GM23338 (cell line): ENCODE data around the gene CHRM4. TPM values are rescaled to one million over a fixed set of nuclear protein-coding genes. Genes with fewer than 3 reads are reported as not detected.

Source experiments
- ATAC-seq: fragments of 200-7000 bp; cut with Tn5 transposase; 3 replicates; pipeline ENCODE4 v1.9.1; 2020
- DNase-seq: peaks from one replicate; pipeline ENCODE4 v3.0.0-alpha.2; 2015; ENCODE audit warnings: low spot score
- H2AFZ ChIP-seq: fragments of 200-600 bp; sonication (generic); 2 replicates; pipeline ENCODE4 v1.8.0; 2016; ENCODE audit warnings: antibody characterized with exemption, mild to moderate bottlenecking, moderate library complexity
- H3F3A ChIP-seq: fragments of 200-600 bp; sonication (generic); replicated peaks from 2 replicates; pipeline ENCODE4 v1.8.0; 2017; ENCODE audit warnings: antibody characterized with exemption, mixed run types, low read depth
- H3K27ac ChIP-seq: fragments of 200-600 bp; sonication (generic); 2 replicates; pipeline ENCODE4 v1.6.1; 2016; ENCODE audit warnings: low read depth
- H3K27me3 ChIP-seq: fragments of 200-600 bp; sonication (generic); 2 replicates; pipeline ENCODE4 v1.8.0; 2016; ENCODE audit warnings: mild to moderate bottlenecking, mixed run types, moderate library complexity; ENCODE audit not compliant: insufficient read depth
- H3K36me3 ChIP-seq: fragments of 200-600 bp; sonication (generic); 2 replicates; pipeline ENCODE4 v1.8.0; 2016; ENCODE audit warnings: mild to moderate bottlenecking; ENCODE audit not compliant: insufficient read depth
- H3K4me1 ChIP-seq: fragments of 200-600 bp; sonication (generic); 2 replicates; pipeline ENCODE4 v1.8.0; 2016; ENCODE audit warnings: mild to moderate bottlenecking, moderate library complexity; ENCODE audit not compliant: insufficient read depth
- H3K4me2 ChIP-seq: fragments of 200-600 bp; sonication (generic); 2 replicates; pipeline ENCODE4 v1.7.1; 2017; ENCODE audit warnings: mixed run types
- H3K4me3 ChIP-seq: fragments of 200-600 bp; sonication (generic); 2 replicates; pipeline ENCODE4 v1.6.1; 2016; ENCODE audit warnings: mixed run types
- H3K79me2 ChIP-seq: fragments of 200-600 bp; sonication (generic); replicated peaks from 2 replicates; pipeline ENCODE4 v1.8.0; 2017; ENCODE audit warnings: mild to moderate bottlenecking; ENCODE audit not compliant: insufficient read depth
- H3K9me2 ChIP-seq: fragments of 200-600 bp; sonication (generic); 2 replicates; pipeline ENCODE4 v1.8.0; 2017; ENCODE audit not compliant: insufficient read depth
- H4K20me1 ChIP-seq: fragments of 200-600 bp; sonication (generic); replicated peaks from 2 replicates; pipeline ENCODE4 v1.8.0; 2017; ENCODE audit warnings: mild to moderate bottlenecking; ENCODE audit not compliant: insufficient read depth
- H3K27ac Mint-ChIP-seq: 2 replicates; pipeline ENCODE4 v1.8.0; 2020; ENCODE audit warnings: inconsistent platforms, mild to moderate bottlenecking, moderate library complexity, mixed read lengths
- H3K27me3 Mint-ChIP-seq: 3 replicates; pipeline ENCODE4 v1.8.0; 2022; ENCODE audit warnings: low read depth, mild to moderate bottlenecking, moderate library complexity, mixed read lengths, inconsistent platforms; ENCODE audit not compliant: insufficient read depth, poor library complexity
- H3K36me3 Mint-ChIP-seq: 3 replicates; pipeline ENCODE4 v1.8.0; 2021; ENCODE audit warnings: low read depth, mild to moderate bottlenecking, inconsistent platforms, moderate library complexity, mixed read lengths
- H3K4me1 Mint-ChIP-seq: 3 replicates; pipeline ENCODE4 v1.8.0; 2020; ENCODE audit warnings: mild to moderate bottlenecking, inconsistent platforms, mixed read lengths
- H3K4me3 Mint-ChIP-seq: 3 replicates; pipeline ENCODE4 v1.8.0; 2021; ENCODE audit warnings: moderate library complexity, mild to moderate bottlenecking, inconsistent platforms, mixed read lengths
- H3K9me3 Mint-ChIP-seq: 3 replicates; pipeline ENCODE4 v1.8.0; 2020; ENCODE audit warnings: moderate library complexity, mild to moderate bottlenecking, inconsistent platforms, mixed read lengths
- CREB1 ChIP-seq: fragments of 250-450 bp; sonication (Bioruptor Pico); IDR thresholded peaks from 2 replicates; pipeline ENCODE4 v1.5.0; 2020; ENCODE audit warnings: low read depth, mild to moderate bottlenecking, moderate library complexity
- JUNB ChIP-seq: IDR thresholded peaks from one replicate; pipeline ENCODE4 v1.6.1; 2016; ENCODE audit warnings: antibody characterized with exemption; ENCODE audit not compliant: unreplicated experiment
- NANOG ChIP-seq: IDR thresholded peaks from 2 replicates; pipeline ENCODE4 v1.6.1; 2016; ENCODE audit warnings: antibody characterized with exemption, borderline replicate concordance
- POLR2AphosphoS5 ChIP-seq: IDR thresholded peaks from 2 replicates; pipeline ENCODE4 v1.6.1; 2016; ENCODE audit warnings: antibody characterized with exemption, low read depth
- ZNF114 ChIP-seq: fragments of 250-450 bp; sonication (Bioruptor Pico); IDR thresholded peaks from 2 replicates; pipeline ENCODE4 v1.5.0; 2020; ENCODE audit warnings: mild to moderate bottlenecking, moderate library complexity
- ZNF331 ChIP-seq: fragments of 250-450 bp; sonication (Bioruptor Pico); IDR thresholded peaks from 2 replicates; pipeline ENCODE4 v1.5.0; 2020; ENCODE audit warnings: low read depth, mild to moderate bottlenecking, moderate library complexity
- polyA plus RNA-seq: library from polyadenylated mRNA; unstranded; fragments of >200 nt; fragmentation: Nextera tagmentation; extraction: Ambion mirVana; gene quantifications from 2 replicates; pipeline ENCODE4 v1.2.1, GENCODE V29; 2016
- total RNA-seq: library from RNA; depleted of rRNA; stranded (reverse); fragments of >200 nt; shearing (Covaris generic); gene quantifications from 2 replicates; pipeline ENCODE4 v1.2.3, GENCODE V29; 2014
- TF ChIP-seq, protein P1 (sequence below), 2 experiments: fragments of 200-600 bp in 1 of 2; sonication (generic) in 1 of 2; conservative IDR thresholded peaks; 2 replicates each; pipeline versions ENCODE4 v1.5.1 to v1.6.1; 2016 to 2017; ENCODE audit warnings: antibody characterized with exemption in 2 of 2, low read depth in 2 of 2, mild to moderate bottlenecking in 2 of 2, moderate library complexity in 1 of 2
- TF ChIP-seq, protein P2 (sequence below): fragments of 250-450 bp; sonication (Bioruptor Pico); IDR thresholded peaks from 2 replicates; pipeline ENCODE4 v1.5.0; 2020; ENCODE audit warnings: mild to moderate bottlenecking, moderate library complexity

CHRM4 gene
- total and polyA plus RNA-seq, 2 experiments from 2014 or later = 0.97 TPM; not detected in 1

DNA sequence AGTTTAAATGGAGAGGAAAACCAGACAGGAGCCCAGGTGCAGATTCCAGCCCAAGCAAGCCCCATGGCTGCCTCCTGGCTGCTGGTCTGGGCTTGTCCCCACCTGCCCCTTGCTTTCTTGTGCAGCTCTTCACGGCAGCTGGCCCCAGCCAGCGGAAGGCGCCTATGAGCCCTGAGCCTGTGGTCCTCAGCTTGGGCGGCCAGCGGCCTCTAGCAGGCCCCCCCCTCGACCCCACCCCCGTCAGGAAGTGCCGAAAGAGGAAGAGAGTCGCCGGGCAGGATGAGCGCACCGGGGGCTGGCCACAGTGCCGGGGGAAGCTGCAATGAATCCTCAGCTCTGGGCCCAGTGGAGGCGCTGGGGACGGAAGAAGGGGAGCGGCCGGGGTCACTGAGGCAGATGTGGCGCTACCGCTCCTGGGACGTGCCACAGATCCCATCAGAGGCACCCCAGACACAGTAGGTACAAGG is 46.4 kb downstream of the CHRM4 start:
- peak overlapping the region; percentile 76 for H3K4me2 ChIP-seq
- Mint-ChIP-seq H3K9me3 (no peaks in the 10 kb centered on the region; the same call in 2 of the 3 replicates), H3K27me3 (peaks cover 14% of the 10 kb centered on the region), H3K36me3 (peaks cover 3% of the 10 kb centered on the region; the same call in 2 of the 3 replicates), H3K4me1 (peaks cover 85% of the 10 kb centered on the region), H3K27ac (peak overlapping the region; percentile 80), H3K4me3 (peak overlapping the region; percentile 49)
- peak overlapping the region; percentile 84; the same call in 1 of the 2 replicates for H3K27ac ChIP-seq
- H3K4me3 ChIP-seq = peak overlapping the region; percentile 55; the same call in 1 of the 2 replicates
- H3K36me3 ChIP-seq = no peaks in the 10 kb centered on the region
- DNase-seq (peak; percentile 69), ATAC-seq (peak; percentile 41)
- H3F3A ChIP-seq = peaks cover 14% of the 10 kb centered on the region; the same call in 1 of the 2 replicates
- TF ChIP-seq, protein P1, sequence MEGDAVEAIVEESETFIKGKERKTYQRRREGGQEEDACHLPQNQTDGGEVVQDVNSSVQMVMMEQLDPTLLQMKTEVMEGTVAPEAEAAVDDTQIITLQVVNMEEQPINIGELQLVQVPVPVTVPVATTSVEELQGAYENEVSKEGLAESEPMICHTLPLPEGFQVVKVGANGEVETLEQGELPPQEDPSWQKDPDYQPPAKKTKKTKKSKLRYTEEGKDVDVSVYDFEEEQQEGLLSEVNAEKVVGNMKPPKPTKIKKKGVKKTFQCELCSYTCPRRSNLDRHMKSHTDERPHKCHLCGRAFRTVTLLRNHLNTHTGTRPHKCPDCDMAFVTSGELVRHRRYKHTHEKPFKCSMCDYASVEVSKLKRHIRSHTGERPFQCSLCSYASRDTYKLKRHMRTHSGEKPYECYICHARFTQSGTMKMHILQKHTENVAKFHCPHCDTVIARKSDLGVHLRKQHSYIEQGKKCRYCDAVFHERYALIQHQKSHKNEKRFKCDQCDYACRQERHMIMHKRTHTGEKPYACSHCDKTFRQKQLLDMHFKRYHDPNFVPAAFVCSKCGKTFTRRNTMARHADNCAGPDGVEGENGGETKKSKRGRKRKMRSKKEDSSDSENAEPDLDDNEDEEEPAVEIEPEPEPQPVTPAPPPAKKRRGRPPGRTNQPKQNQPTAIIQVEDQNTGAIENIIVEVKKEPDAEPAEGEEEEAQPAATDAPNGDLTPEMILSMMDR (conservative IDR thresholded peaks at IDR 0.05; ENCODE audit: low read depth in 2 of 2) = peak; percentile 23 to 43; a peak in 2 of 4 replicates
- TF ChIP-seq NANOG (no peak), CREB1 (no peak), ZNF331 (CRISPR knock-in tag) (no peak), JUNB (no peak), ZNF114 (CRISPR knock-in tag) (no peak)
- peaks cover 7% of the 10 kb centered on the region; the same call in 1 of the 2 replicates for H3K27me3 ChIP-seq
- peaks cover 13% of the 10 kb centered on the region for H4K20me1 ChIP-seq
- H3K79me2 ChIP-seq = peaks cover 26% of the 10 kb centered on the region
- H3K4me1 ChIP-seq = peaks cover 87% of the 10 kb centered on the region
- peak overlapping the region; percentile 38; the same call in 1 of the 2 replicates for H2AFZ ChIP-seq
- H3K9me2 ChIP-seq = no peaks in the 10 kb centered on the region

DNA sequence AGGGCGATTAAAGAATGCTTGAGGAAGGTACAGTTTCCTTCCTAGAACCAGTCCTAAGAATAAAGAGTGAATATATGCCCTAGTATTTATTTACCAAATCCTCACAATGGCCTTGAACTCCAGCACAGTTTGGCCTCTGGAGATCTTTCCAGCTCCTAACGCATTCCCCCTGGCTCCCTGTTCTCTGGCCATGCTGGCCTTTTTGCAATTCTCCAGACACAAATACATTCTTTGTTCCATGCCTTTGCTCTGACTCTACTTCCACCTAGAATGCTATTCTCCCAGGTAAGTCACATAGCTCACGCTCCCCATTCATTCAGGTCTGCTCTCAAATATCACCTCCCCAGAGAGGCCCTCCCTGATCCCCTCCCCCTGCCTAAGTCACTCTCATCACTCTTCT is 48.1 kb downstream of the CHRM4 start:
- Histone ChIP-seq H3K36me3 (no peaks in the 10 kb centered on the region), H3K27me3 (peaks cover 7% of the 10 kb centered on the region; the same call in 1 of the 2 replicates), H3K27ac (peak overlapping the region; percentile 84), H3K9me2 (no peaks in the 10 kb centered on the region), H3K4me2 (peak overlapping the region; percentile 76), H3F3A (peaks cover 14% of the 10 kb centered on the region; the same call in 1 of the 2 replicates), H4K20me1 (peaks cover 7% of the 10 kb centered on the region), H2AFZ (0 out of 2 replicates have a peak overlapping the region, but pooled peaks have one; percentile 1), H3K79me2 (peaks cover 10% of the 10 kb centered on the region), H3K4me3 (no peak overlapping the region), H3K4me1 (peaks cover 83% of the 10 kb centered on the region)
- peaks cover 26% of the 10 kb centered on the region for H3K27me3 Mint-ChIP-seq
- peak overlapping the region; percentile 72 for H3K27ac Mint-ChIP-seq
- H3K36me3 Mint-ChIP-seq = no peaks in the 10 kb centered on the region; the same call in 2 of the 3 replicates
- H3K9me3 Mint-ChIP-seq = no peaks in the 10 kb centered on the region; the same call in 2 of the 3 replicates
- DNase-seq = peak; percentile 56
- peaks cover 83% of the 10 kb centered on the region for H3K4me1 Mint-ChIP-seq
- no peak for ATAC-seq
- no peak overlapping the region; the same call in 2 of the 3 replicates for H3K4me3 Mint-ChIP-seq
- no peak for TF ChIP-seq ZNF331 (CRISPR knock-in tag)
- TF ChIP-seq, protein P1 (conservative IDR thresholded peaks at IDR 0.05; ENCODE audit: low read depth in 2 of 2) = no peak
- TF ChIP-seq JUNB = no peak
- TF ChIP-seq, protein P2, sequence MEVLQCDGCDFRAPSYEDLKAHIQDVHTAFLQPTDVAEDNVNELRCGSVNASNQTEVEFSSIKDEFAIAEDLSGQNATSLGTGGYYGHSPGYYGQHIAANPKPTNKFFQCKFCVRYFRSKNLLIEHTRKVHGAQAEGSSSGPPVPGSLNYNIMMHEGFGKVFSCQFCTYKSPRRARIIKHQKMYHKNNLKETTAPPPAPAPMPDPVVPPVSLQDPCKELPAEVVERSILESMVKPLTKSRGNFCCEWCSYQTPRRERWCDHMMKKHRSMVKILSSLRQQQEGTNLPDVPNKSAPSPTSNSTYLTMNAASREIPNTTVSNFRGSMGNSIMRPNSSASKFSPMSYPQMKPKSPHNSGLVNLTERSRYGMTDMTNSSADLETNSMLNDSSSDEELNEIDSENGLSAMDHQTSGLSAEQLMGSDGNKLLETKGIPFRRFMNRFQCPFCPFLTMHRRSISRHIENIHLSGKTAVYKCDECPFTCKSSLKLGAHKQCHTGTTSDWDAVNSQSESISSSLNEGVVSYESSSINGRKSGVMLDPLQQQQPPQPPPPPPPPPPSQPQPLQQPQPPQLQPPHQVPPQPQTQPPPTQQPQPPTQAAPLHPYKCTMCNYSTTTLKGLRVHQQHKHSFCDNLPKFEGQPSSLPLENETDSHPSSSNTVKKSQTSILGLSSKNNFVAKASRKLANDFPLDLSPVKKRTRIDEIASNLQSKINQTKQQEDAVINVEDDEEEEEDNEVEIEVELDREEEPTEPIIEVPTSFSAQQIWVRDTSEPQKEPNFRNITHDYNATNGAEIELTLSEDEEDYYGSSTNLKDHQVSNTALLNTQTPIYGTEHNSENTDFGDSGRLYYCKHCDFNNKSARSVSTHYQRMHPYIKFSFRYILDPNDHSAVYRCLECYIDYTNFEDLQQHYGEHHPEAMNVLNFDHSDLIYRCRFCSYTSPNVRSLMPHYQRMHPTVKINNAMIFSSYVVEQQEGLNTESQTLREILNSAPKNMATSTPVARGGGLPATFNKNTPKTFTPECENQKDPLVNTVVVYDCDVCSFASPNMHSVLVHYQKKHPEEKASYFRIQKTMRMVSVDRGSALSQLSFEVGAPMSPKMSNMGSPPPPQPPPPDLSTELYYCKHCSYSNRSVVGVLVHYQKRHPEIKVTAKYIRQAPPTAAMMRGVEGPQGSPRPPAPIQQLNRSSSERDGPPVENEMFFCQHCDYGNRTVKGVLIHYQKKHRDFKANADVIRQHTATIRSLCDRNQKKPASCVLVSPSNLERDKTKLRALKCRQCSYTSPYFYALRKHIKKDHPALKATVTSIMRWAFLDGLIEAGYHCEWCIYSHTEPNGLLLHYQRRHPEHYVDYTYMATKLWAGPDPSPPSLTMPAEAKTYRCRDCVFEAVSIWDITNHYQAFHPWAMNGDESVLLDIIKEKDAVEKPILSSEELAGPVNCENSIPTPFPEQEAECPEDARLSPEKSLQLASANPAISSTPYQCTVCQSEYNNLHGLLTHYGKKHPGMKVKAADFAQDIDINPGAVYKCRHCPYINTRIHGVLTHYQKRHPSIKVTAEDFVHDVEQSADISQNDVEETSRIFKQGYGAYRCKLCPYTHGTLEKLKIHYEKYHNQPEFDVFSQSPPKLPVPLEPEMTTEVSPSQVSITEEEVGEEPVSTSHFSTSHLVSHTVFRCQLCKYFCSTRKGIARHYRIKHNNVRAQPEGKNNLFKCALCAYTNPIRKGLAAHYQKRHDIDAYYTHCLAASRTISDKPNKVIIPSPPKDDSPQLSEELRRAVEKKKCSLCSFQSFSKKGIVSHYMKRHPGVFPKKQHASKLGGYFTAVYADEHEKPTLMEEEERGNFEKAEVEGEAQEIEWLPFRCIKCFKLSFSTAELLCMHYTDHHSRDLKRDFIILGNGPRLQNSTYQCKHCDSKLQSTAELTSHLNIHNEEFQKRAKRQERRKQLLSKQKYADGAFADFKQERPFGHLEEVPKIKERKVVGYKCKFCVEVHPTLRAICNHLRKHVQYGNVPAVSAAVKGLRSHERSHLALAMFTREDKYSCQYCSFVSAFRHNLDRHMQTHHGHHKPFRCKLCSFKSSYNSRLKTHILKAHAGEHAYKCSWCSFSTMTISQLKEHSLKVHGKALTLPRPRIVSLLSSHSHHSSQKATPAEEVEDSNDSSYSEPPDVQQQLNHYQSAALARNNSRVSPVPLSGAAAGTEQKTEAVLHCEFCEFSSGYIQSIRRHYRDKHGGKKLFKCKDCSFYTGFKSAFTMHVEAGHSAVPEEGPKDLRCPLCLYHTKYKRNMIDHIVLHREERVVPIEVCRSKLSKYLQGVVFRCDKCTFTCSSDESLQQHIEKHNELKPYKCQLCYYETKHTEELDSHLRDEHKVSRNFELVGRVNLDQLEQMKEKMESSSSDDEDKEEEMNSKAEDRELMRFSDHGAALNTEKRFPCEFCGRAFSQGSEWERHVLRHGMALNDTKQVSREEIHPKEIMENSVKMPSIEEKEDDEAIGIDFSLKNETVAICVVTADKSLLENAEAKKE (CRISPR knock-in tag) = no peak
- no peak for TF ChIP-seq POLR2AphosphoS5
